Measurements from ENCODE around the gene BTBD17.

GRCh38 chr17:74339537-74340195 lies 22.0 kb downstream of the BTBD17 start:
- no peak for TF ChIP-seq EZH2 (IDR thresholded peaks at IDR 0.05; ENCODE audit: borderline replicate concordance, low read depth, low read length, poor library complexity, severe bottlenecking)
- TF ChIP-seq, protein P1, sequence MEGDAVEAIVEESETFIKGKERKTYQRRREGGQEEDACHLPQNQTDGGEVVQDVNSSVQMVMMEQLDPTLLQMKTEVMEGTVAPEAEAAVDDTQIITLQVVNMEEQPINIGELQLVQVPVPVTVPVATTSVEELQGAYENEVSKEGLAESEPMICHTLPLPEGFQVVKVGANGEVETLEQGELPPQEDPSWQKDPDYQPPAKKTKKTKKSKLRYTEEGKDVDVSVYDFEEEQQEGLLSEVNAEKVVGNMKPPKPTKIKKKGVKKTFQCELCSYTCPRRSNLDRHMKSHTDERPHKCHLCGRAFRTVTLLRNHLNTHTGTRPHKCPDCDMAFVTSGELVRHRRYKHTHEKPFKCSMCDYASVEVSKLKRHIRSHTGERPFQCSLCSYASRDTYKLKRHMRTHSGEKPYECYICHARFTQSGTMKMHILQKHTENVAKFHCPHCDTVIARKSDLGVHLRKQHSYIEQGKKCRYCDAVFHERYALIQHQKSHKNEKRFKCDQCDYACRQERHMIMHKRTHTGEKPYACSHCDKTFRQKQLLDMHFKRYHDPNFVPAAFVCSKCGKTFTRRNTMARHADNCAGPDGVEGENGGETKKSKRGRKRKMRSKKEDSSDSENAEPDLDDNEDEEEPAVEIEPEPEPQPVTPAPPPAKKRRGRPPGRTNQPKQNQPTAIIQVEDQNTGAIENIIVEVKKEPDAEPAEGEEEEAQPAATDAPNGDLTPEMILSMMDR (conservative IDR thresholded peaks at IDR 0.05; ENCODE audit: low read depth, low read length), result no peak
